OCI-LY7 (cell line): ENCODE results near the gene GRB10. TPM values are rescaled to one million over a fixed set of nuclear protein-coding genes. Genes with fewer than 3 reads are reported as not detected.

Experiments
- BruUV-seq: library from RNA; stranded (reverse); fragments of 400-500 nt; replicated peaks from 2 replicates; lab custom pipeline; 2021; lab: Mats Ljungman, UMichigan
- CTCF ChIA-PET: fragments of 300-600 bp; sonication (Branson Sonifier 250); formaldehyde crosslinking; loops from one replicate; lab custom pipeline; 2022; ENCODE audit warnings: antibody characterized with exemption; ENCODE audit not compliant: unreplicated experiment; lab: Charles Lee
- POLR2A ChIA-PET: fragments of 300-600 bp; sonication (Branson Sonifier 250); formaldehyde crosslinking; loops from one replicate; lab custom pipeline; 2022; ENCODE audit warnings: antibody characterized with exemption; lab: Charles Lee
- DNase-seq: peaks from one replicate; pipeline ENCODE4 v3.0.0-alpha.2; 2015; ENCODE audit warnings: low spot score
- H2AFZ ChIP-seq: fragments of 200-600 bp; sonication (generic), shearing (Covaris generic); 2 replicates; pipeline ENCODE4 v1.6.1; 2014; ENCODE audit warnings: mild to moderate bottlenecking, antibody characterized with exemption, low read length, moderate library complexity
- H3K27ac ChIP-seq: fragments of 200-600 bp; sonication (generic); 2 replicates; pipeline ENCODE4 v1.5.1; 2014; ENCODE audit warnings: mixed run types, low read depth, mild to moderate bottlenecking, moderate library complexity, low read length, inconsistent platforms; ENCODE audit not compliant: poor library complexity, severe bottlenecking
- H3K36me3 ChIP-seq: fragments of 200-600 bp; sonication (generic); 2 replicates; pipeline ENCODE4 v1.6.1; 2014; ENCODE audit warnings: mild to moderate bottlenecking, antibody characterized with exemption, low read length, moderate library complexity, mixed read lengths; ENCODE audit not compliant: insufficient read depth
- H3K4me1 ChIP-seq: fragments of 200-600 bp; sonication (generic); 2 replicates; pipeline ENCODE4 v1.5.1; 2014; ENCODE audit warnings: mild to moderate bottlenecking, low read length; ENCODE audit not compliant: insufficient read depth, poor library complexity, severe bottlenecking
- H3K4me2 ChIP-seq: fragments of 200-600 bp; sonication (generic); 2 replicates; pipeline ENCODE4 v1.6.1; 2014; ENCODE audit warnings: mild to moderate bottlenecking, low read length
- H3K4me3 ChIP-seq: fragments of 200-600 bp; sonication (generic); 2 replicates; pipeline ENCODE4 v1.5.1; 2014; ENCODE audit warnings: mild to moderate bottlenecking, low read depth, low read length; ENCODE audit not compliant: poor library complexity, severe bottlenecking
- H3K79me2 ChIP-seq: fragments of 200-600 bp; sonication (generic); 2 replicates; pipeline ENCODE4 v1.6.1; 2016; ENCODE audit warnings: low read depth, mild to moderate bottlenecking, low read length, moderate library complexity, mixed read lengths; ENCODE audit not compliant: insufficient read depth
- H3K9me2 ChIP-seq: fragments of 200-600 bp; sonication (generic); 2 replicates; pipeline ENCODE4 v1.6.1; 2016; ENCODE audit warnings: mild to moderate bottlenecking, low read length, mixed read lengths; ENCODE audit not compliant: insufficient read depth
- H3K9me3 ChIP-seq: fragments of 200-600 bp; sonication (generic); 2 replicates; pipeline ENCODE4 v1.6.1; 2014; ENCODE audit warnings: mild to moderate bottlenecking, mixed run types, low read length, mixed read lengths
- H4K20me1 ChIP-seq: fragments of 200-600 bp; sonication (generic); 2 replicates; pipeline ENCODE4 v1.6.1; 2014; ENCODE audit warnings: mild to moderate bottlenecking, antibody characterized with exemption, low read length, moderate library complexity, mixed read lengths; ENCODE audit not compliant: insufficient read depth
- CTCF ChIP-seq: fragments of 200-600 bp; sonication (generic); conservative IDR thresholded peaks from 2 replicates; pipeline ENCODE4 v1.5.1; 2014; ENCODE audit warnings: mild to moderate bottlenecking, antibody characterized with exemption, low read length, moderate library complexity, mixed read lengths
- EZH2phosphoT487 ChIP-seq: fragments of 200-600 bp; sonication (generic); IDR thresholded peaks from 2 replicates; pipeline ENCODE4 v1.6.1; 2018; ENCODE audit warnings: low read depth, borderline replicate concordance, mild to moderate bottlenecking, mixed run types, antibody characterized with exemption, low read length, moderate library complexity, mixed read lengths
- intact Hi-C: fragments of 100-400 bp; cut with micrococcal nuclease; formaldehyde crosslinking; loops from one replicate; pipeline ENCODE4 v1.10.0; 2022; ENCODE audit not compliant: unreplicated experiment
- total RNA-seq, 2 experiments: library from RNA; depleted of rRNA in 1 of 2; stranded (reverse); fragments of >200 nt in 1 of 2; shearing (Covaris generic) in 1 of 2; gene quantifications; 2 replicates each; pipeline ENCODE4 v1.2.3, GENCODE V29; 2014 to 2022

GRB10 gene
- total RNA-seq, 2 experiments from 2014 or later, result not detected

- no peak for TF ChIP-seq EZH2phosphoT487
- no peak for TF ChIP-seq CTCF
- H3K9me2 ChIP-seq, result no peaks in the 10 kb centered on the region
- no peak overlapping the region for H3K4me3 ChIP-seq
- H3K36me3 ChIP-seq, result no peaks in the 10 kb centered on the region
- H3K4me2 ChIP-seq, result no peak overlapping the region
- H3K9me3 ChIP-seq, result no peaks in the 10 kb centered on the region
- BruUV-seq, result no TSS peak
- no peak overlapping the region for H3K27ac ChIP-seq
- no peaks in the 10 kb centered on the region for H4K20me1 ChIP-seq
- no peak overlapping the region for H2AFZ ChIP-seq
- no peak for DNase-seq
- no peaks in the 10 kb centered on the region for H3K79me2 ChIP-seq
- intact Hi-C loops, result no loop called here
- ChIA-PET POLR2A (interaction anchor here (0.5 to 0.9 kb wide), 3 partner anchors 251 to 1818 kb away, joined by 3 to 9 read pairs (median 3); no protein-coding TSS in a partner anchor), CTCF (no interaction called here)
- H3K4me1 ChIP-seq, result no peaks in the 10 kb centered on the region
Measured at GRCh38 chr7:50768485-50769474, 13.9 kb downstream of the GRB10 start.

GRCh38 chr7:50766849-50767207, 15.9 kb downstream of the GRB10 start:
- Histone ChIP-seq H3K4me3 (no peak overlapping the region), H3K9me2 (no peaks in the 10 kb centered on the region), H3K27ac (no peak overlapping the region), H4K20me1 (no peaks in the 10 kb centered on the region), H3K9me3 (no peaks in the 10 kb centered on the region), H3K79me2 (no peaks in the 10 kb centered on the region), H3K4me2 (no peak overlapping the region), H3K4me1 (no peaks in the 10 kb centered on the region), H2AFZ (no peak overlapping the region), H3K36me3 (no peaks in the 10 kb centered on the region)
- CTCF ChIA-PET, result no interaction called here
- intact Hi-C loops, result no loop called here
- DNase-seq, result no peak
- POLR2A ChIA-PET, result no interaction called here
- TF ChIP-seq CTCF (no peak), EZH2phosphoT487 (no peak)
- no TSS peak for BruUV-seq
